Uterus (tissue), 4 donors: ENCODE results near the gene RHBG. TPM values are rescaled to one million over a fixed set of nuclear protein-coding genes. Genes with fewer than 3 reads are reported as not detected.
"Not testable (repeated sequence)": the region's sequence is repeated elsewhere in the genome, so short reads cannot be mapped to it uniquely, and the experiment has no call there.

ENCODE experiments used
- DNase-seq, 2 donors: peaks; one replicate each; pipeline ENCODE4 v3.0.0-alpha.2; 2019 to 2020
- H3K27ac ChIP-seq, 2 donors: fragments of 200-600 bp; sonication (generic); 1 replicate in 1 of 2; 2 replicates in 1 of 2; pipeline ENCODE4 v1.5.1; 2016 to 2018
- H3K27me3 ChIP-seq, 2 donors: fragments of 200-600 bp; sonication (generic); one replicate each; pipeline ENCODE4 v1.5.1; 2018 to 2019; ENCODE audit warnings: control low read depth in 1 of 2
- H3K36me3 ChIP-seq, 2 donors: fragments of 200-600 bp; sonication (generic); one replicate each; pipeline ENCODE4 v1.5.1; 2019; ENCODE audit warnings: control low read depth in 1 of 2
- H3K4me1 ChIP-seq, 2 donors: fragments of 200-600 bp; sonication (generic); one replicate each; pipeline ENCODE4 v1.5.1; 2018 to 2019; ENCODE audit warnings: control low read depth in 1 of 2
- H3K4me3 ChIP-seq, 2 donors: fragments of 200-600 bp; sonication (generic); 1 replicate in 1 of 2; 2 replicates in 1 of 2; pipeline ENCODE4 v1.5.1; 2018 to 2019; ENCODE audit warnings: mild to moderate bottlenecking in 1 of 2
- H3K9me3 ChIP-seq, 2 donors: fragments of 200-600 bp; sonication (generic); one replicate each; pipeline ENCODE4 v1.5.1; 2019; ENCODE audit warnings: control low read depth in 1 of 2
- POLR2A ChIP-seq, 2 donors: fragments of 450-650 bp; IDR thresholded peaks; one replicate each; pipeline ENCODE4 v1.6.1; 2016; ENCODE audit warnings: antibody characterized with exemption in 2 of 2, mild to moderate bottlenecking in 1 of 2, moderate library complexity in 1 of 2
- intact Hi-C: fragments of 100-400 bp; cut with DNase I; formaldehyde crosslinking; loops from one replicate; pipeline ENCODE4 v1.15.1; 2023; ENCODE audit warnings: low total_unique reads
- total RNA-seq, 4 donors: library from RNA; depleted of rRNA in 3 of 4; stranded (reverse); fragments of >200 nt in 3 of 4; gene quantifications; one replicate each; pipeline versions ENCODE4 v1.1.0 to v1.2.4, GENCODE V29; 2014 to 2023
- TF ChIP-seq, protein P1 (sequence below), 4 experiments: fragments of 200-600 bp in 2 of 4; fragments of 450-650 bp in 2 of 4; sonication (generic) in 2 of 4; IDR thresholded peaks; one replicate each; pipeline ENCODE4 v1.5.1; 2016 to 2019; ENCODE audit warnings: antibody characterized with exemption in 4 of 4, mild to moderate bottlenecking in 2 of 4, moderate library complexity in 1 of 4
- donor health status: DM: yes; HTN: yes; CAD: no.

Gene RHBG
- total RNA-seq, 4 donors from 2014 or later = 0.49 TPM; not detected in 3

- no peak for TF ChIP-seq POLR2A (IDR thresholded peaks at IDR 0.05)
- TF ChIP-seq, protein P1, sequence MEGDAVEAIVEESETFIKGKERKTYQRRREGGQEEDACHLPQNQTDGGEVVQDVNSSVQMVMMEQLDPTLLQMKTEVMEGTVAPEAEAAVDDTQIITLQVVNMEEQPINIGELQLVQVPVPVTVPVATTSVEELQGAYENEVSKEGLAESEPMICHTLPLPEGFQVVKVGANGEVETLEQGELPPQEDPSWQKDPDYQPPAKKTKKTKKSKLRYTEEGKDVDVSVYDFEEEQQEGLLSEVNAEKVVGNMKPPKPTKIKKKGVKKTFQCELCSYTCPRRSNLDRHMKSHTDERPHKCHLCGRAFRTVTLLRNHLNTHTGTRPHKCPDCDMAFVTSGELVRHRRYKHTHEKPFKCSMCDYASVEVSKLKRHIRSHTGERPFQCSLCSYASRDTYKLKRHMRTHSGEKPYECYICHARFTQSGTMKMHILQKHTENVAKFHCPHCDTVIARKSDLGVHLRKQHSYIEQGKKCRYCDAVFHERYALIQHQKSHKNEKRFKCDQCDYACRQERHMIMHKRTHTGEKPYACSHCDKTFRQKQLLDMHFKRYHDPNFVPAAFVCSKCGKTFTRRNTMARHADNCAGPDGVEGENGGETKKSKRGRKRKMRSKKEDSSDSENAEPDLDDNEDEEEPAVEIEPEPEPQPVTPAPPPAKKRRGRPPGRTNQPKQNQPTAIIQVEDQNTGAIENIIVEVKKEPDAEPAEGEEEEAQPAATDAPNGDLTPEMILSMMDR (IDR thresholded peaks at IDR 0.05) = no peak
- Histone ChIP-seq H3K9me3 (no peaks in the 10 kb centered on the region), H3K27me3 (no peaks in the 10 kb centered on the region), H3K27ac (no peak overlapping the region), H3K36me3 (no peaks in the 10 kb centered on the region), H3K4me3 (no peak overlapping the region), H3K4me1 (no peaks in the 10 kb centered on the region)
- no peak for DNase-seq
- intact Hi-C loops = no loop called here
These were observed 24.6 kb upstream of the RHBG start for GRCh38 chr1:156344409-156344808.

DNA sequence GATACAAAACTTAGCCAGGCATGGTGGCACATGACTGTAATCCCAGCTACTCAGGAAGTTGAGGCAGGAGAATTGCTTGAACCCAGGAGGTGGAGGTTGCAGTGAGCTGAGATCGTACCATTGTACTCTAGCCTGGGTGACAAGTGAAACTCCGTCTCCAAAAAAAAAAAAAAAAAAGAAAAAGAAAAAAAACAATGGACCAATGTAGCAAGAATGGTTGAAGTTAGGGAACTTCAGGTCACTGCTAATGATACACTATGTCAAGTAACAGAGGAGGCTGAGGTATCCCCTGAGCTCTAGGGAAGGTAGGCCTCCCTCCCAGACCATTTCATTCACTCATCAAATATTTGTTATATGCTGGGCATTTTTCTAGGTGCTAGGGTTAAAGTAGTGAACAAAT lies 23.0 kb upstream of the RHBG start:
- H3K36me3 ChIP-seq, H3K27ac ChIP-seq, H3K9me3 ChIP-seq, H3K4me1 ChIP-seq, DNase-seq, H3K27me3 ChIP-seq, H3K4me3 ChIP-seq, intact Hi-C loops: not testable (repeated sequence)

DNA sequence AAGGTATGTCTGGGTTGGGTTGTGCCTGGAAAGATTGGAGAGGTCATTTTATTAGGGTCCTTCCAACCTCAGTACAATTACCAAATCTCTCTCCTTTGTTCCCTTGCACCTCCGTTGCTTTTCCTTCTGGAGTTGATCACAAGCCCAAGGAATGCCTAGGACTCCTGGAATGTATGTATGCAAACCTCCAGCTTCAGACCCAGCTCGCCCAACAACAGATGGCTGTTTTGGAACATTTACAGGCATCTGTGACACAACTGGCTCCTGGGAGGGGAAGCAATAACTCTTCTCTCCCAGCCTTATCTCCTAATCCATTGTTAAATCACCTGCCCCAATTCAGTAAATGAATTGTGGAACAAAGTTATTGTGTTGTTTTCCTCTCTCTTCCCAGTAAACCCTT lies 22.4 kb upstream of the RHBG start:
- Histone ChIP-seq H3K27ac (no peak overlapping the region), H3K4me1 (no peaks in the 10 kb centered on the region), H3K36me3 (no peaks in the 10 kb centered on the region), H3K4me3 (no peak overlapping the region), H3K27me3 (no peaks in the 10 kb centered on the region), H3K9me3 (no peaks in the 10 kb centered on the region)
- DNase-seq = no peak
- intact Hi-C loops = no loop called here
- TF ChIP-seq, protein P1 (IDR thresholded peaks at IDR 0.05) = no peak
- no peak for TF ChIP-seq POLR2A (IDR thresholded peaks at IDR 0.05)

GRCh38 chr1:156347331-156347730 lies 21.7 kb upstream of the RHBG start:
- Histone ChIP-seq H3K27ac (no peak overlapping the region), H3K27me3 (no peaks in the 10 kb centered on the region), H3K9me3 (no peaks in the 10 kb centered on the region), H3K4me3 (no peak overlapping the region), H3K4me1 (no peaks in the 10 kb centered on the region), H3K36me3 (no peaks in the 10 kb centered on the region)
- no peak for TF ChIP-seq POLR2A (IDR thresholded peaks at IDR 0.05)
- TF ChIP-seq, protein P1 (IDR thresholded peaks at IDR 0.05) = no peak
- intact Hi-C loops = no loop called here
- no peak for DNase-seq

- DNase-seq, intact Hi-C loops, H3K4me3 ChIP-seq: not testable (repeated sequence)
These were observed 16.5 kb upstream of the RHBG start for GRCh38 chr1:156352481-156352880.

GRCh38 chr1:156356262-156356874 lies 12.6 kb upstream of the RHBG start:
- TF ChIP-seq, protein P1 (IDR thresholded peaks at IDR 0.05) = no peak
- TF ChIP-seq POLR2A (IDR thresholded peaks at IDR 0.05) = no peak

More at GRCh38 chr1:156352481-156352880, 16.5 kb upstream of the RHBG start:
- H3K4me1 ChIP-seq, H3K36me3 ChIP-seq, H3K9me3 ChIP-seq, H3K27ac ChIP-seq: not testable (repeated sequence)
- peaks cover 4 to 13% of the 10 kb centered on the region in 2 donors for H3K27me3 ChIP-seq

More at GRCh38 chr1:156356262-156356874, 12.6 kb upstream of the RHBG start:
- no peaks in the 10 kb centered on the region for H3K36me3 ChIP-seq
- no peak for DNase-seq
- no peaks in the 10 kb centered on the region for H3K9me3 ChIP-seq
- H3K27me3 ChIP-seq = peaks cover 5 to 13% of the 10 kb centered on the region in 2 donors
- intact Hi-C loops = no loop called here
- no peak overlapping the region for H3K27ac ChIP-seq
- H3K4me1 ChIP-seq = no peaks in the 10 kb centered on the region
- no peak overlapping the region for H3K4me3 ChIP-seq
